HepG2 (cell line): ENCODE data around the gene TPR. TPM values are rescaled to one million over a fixed set of nuclear protein-coding genes. Genes with fewer than 3 reads are reported as not detected.

Experiments used
- CREBL2 ChIP-seq: sonication (generic); formaldehyde crosslinking; IDR thresholded peaks from 2 replicates; pipeline ENCODE4 v1.8.1; 2023; ENCODE audit warnings: missing genetic modification reagents, mild to moderate bottlenecking, borderline replicate concordance
- DBP ChIP-seq: sonication (generic); formaldehyde crosslinking; IDR thresholded peaks from 2 replicates; pipeline ENCODE4 v1.4.0; 2020; ENCODE audit warnings: missing genetic modification reagents; ENCODE audit errors: not compliant biosample characterization
- ETV6 ChIP-seq: sonication (generic); formaldehyde crosslinking; conservative IDR thresholded peaks from 2 replicates; pipeline ENCODE4 v1.4.0; 2020; ENCODE audit warnings: missing genetic modification reagents
- HMGA1 ChIP-seq: sonication (generic); formaldehyde crosslinking; conservative IDR thresholded peaks from 2 replicates; pipeline ENCODE4 v1.4.0; 2020; ENCODE audit warnings: missing genetic modification reagents
- HOXA9 ChIP-seq: sonication (generic); formaldehyde crosslinking; IDR thresholded peaks from 2 replicates; pipeline ENCODE4 v1.8.1; 2022; ENCODE audit warnings: missing genetic modification reagents, mild to moderate bottlenecking, moderate library complexity, borderline replicate concordance
- KDM6A ChIP-seq: IDR thresholded peaks from 2 replicates; pipeline ENCODE4 v1.6.1; 2016; ENCODE audit warnings: low read depth
- KLF15 ChIP-seq: sonication (generic); formaldehyde crosslinking; IDR thresholded peaks from 2 replicates; pipeline ENCODE4 v1.8.1; 2023; ENCODE audit warnings: borderline replicate concordance, mild to moderate bottlenecking, inconsistent platforms, missing genetic modification reagents, mixed read lengths
- LBX2 ChIP-seq: sonication (generic); formaldehyde crosslinking; IDR thresholded peaks from 2 replicates; pipeline ENCODE4 v1.5.0; 2020; ENCODE audit warnings: missing genetic modification reagents, mild to moderate bottlenecking, borderline replicate concordance
- MED13 ChIP-seq: sonication (generic); formaldehyde crosslinking; IDR thresholded peaks from 2 replicates; pipeline ENCODE4 v1.5.0; 2020; ENCODE audit warnings: missing genetic modification reagents
- MTA1 ChIP-seq: sonication (generic); formaldehyde crosslinking; IDR thresholded peaks from 2 replicates; pipeline ENCODE4 v1.4.0; 2020; ENCODE audit warnings: missing genetic modification reagents, mild to moderate bottlenecking, borderline replicate concordance
- MYPOP ChIP-seq: sonication (generic); formaldehyde crosslinking; IDR thresholded peaks from 2 replicates; pipeline ENCODE4 v1.8.1; 2023; ENCODE audit warnings: mild to moderate bottlenecking, moderate library complexity, missing genetic modification reagents
- NFKBIZ ChIP-seq: IDR thresholded peaks from 2 replicates; pipeline ENCODE4 v1.6.1; 2018; ENCODE audit warnings: missing genetic modification reagents, missing compliant biosample characterization
- PRDM4 ChIP-seq: sonication (generic); formaldehyde crosslinking; IDR thresholded peaks from 2 replicates; pipeline ENCODE4 v1.9.0; 2021; ENCODE audit warnings: missing genetic modification reagents, borderline replicate concordance
- TARDBP ChIP-seq: sonication (generic); formaldehyde crosslinking; IDR thresholded peaks from 2 replicates; pipeline ENCODE4 v1.8.0; 2022; ENCODE audit warnings: mild to moderate bottlenecking, missing genetic modification reagents
- ZNF205 ChIP-seq: IDR thresholded peaks from 2 replicates; pipeline ENCODE4 v1.6.1; 2018; ENCODE audit warnings: missing biosample characterization, missing genetic modification reagents
- ZNF280B ChIP-seq: sonication (generic); formaldehyde crosslinking; IDR thresholded peaks from 2 replicates; pipeline ENCODE4 v1.5.0; 2020; ENCODE audit warnings: missing genetic modification reagents, mild to moderate bottlenecking, borderline replicate concordance
- ZNF383 ChIP-seq: sonication (generic); formaldehyde crosslinking; IDR thresholded peaks from 2 replicates; pipeline ENCODE4 v1.4.0; 2020; ENCODE audit warnings: missing genetic modification reagents, mild to moderate bottlenecking, borderline replicate concordance
- ZNF510 ChIP-seq: sonication (generic); formaldehyde crosslinking; IDR thresholded peaks from 2 replicates; pipeline ENCODE4 v1.4.0; 2020; ENCODE audit warnings: low read depth, mild to moderate bottlenecking, missing genetic modification reagents
- ZNF850 ChIP-seq: sonication (generic); formaldehyde crosslinking; conservative IDR thresholded peaks from 2 replicates; pipeline ENCODE4 v1.9.0; 2021; ENCODE audit warnings: mild to moderate bottlenecking, missing genetic modification reagents
- polyA plus RNA-seq, 8 experiments: library from polyadenylated mRNA; depleted of rRNA in 3 of 8; stranded (reverse) in 7 of 8; unstranded in 1 of 8; fragments of >200 nt; fragmentation: Illumina TruSeq in 4 of 8; extraction: Trizol in 4 of 8; gene quantifications; 2 replicates each; pipeline versions ENCODE4 v1.2.1 to v1.2.3, GENCODE V29; 2011 to 2016; ENCODE audit warnings: low read depth in 4 of 8, missing spikeins in 1 of 8, mixed read lengths in 1 of 8; ENCODE audit not compliant: insufficient read depth in 1 of 8
- total RNA-seq, 5 experiments: library from RNA; depleted of rRNA; stranded (reverse); fragments of >200 nt; fragmentation: Illumina TruSeq; extraction: Trizol; gene quantifications; 2 replicates each; pipeline ENCODE4 v1.2.3, GENCODE V29; 2016; ENCODE audit warnings: low read depth in 1 of 5

The TPR gene
- total and polyA plus RNA-seq, 2 of the 13 experiments (the other 11 are each of a cell fraction or from before 2014, with no cell fraction given) = 78.9 to 81.7 TPM

- no peak for TF ChIP-seq ZNF280B (CRISPR knock-in tag)
- TF ChIP-seq MED13 (CRISPR knock-in tag) = peak; percentile 47; the same call in 1 of the 2 replicates
- TF ChIP-seq HMGA1 = no peak
- peak; percentile 60; the same call in 1 of the 2 replicates for TF ChIP-seq MTA1 (CRISPR knock-in tag)
- TF ChIP-seq ZNF205 (CRISPR knock-in tag) = no peak
- TF ChIP-seq ZNF510 (CRISPR knock-in tag) = peak; percentile 48; the same call in 1 of the 2 replicates
- TF ChIP-seq HOXA9 (CRISPR knock-in tag) = no peak
- TF ChIP-seq TARDBP (CRISPR knock-in tag) = peak; percentile 92
- no peak for TF ChIP-seq KDM6A (CRISPR knock-in tag)
- no peak for TF ChIP-seq ZNF850 (CRISPR knock-in tag)
- TF ChIP-seq LBX2 = no peak
- peak; percentile 93; the same call in 1 of the 2 replicates for TF ChIP-seq ZNF383 (CRISPR knock-in tag)
- TF ChIP-seq PRDM4 (CRISPR knock-in tag) = no peak
- TF ChIP-seq DBP (CRISPR knock-in tag) = no peak
- TF ChIP-seq ETV6 (CRISPR knock-in tag) = 0 out of 2 replicates have a peak, but pooled peaks have one; percentile 21
- TF ChIP-seq MYPOP (CRISPR knock-in tag) = no peak
- TF ChIP-seq CREBL2 (CRISPR knock-in tag) = no peak
- no peak; the same call in 1 of the 2 replicates for TF ChIP-seq NFKBIZ (CRISPR knock-in tag)
- TF ChIP-seq KLF15 (CRISPR knock-in tag) = peak; percentile 72; the same call in 1 of the 2 replicates
Measured at GRCh38 chr1:186375152-186375928, at the start of gene TPR, which contains the start of gene ODR4 (continued).
